Measurements from ENCODE around the gene ZDHHC7. TPM values are rescaled to one million over a fixed set of nuclear protein-coding genes. Genes with fewer than 3 reads are reported as not detected.

Gene ZDHHC7
- total RNA-seq, 1 donor from 2014 or later: 68.7 TPM

- H3K36me3 ChIP-seq (ENCODE audit: control insufficient read depth, insufficient read depth, low read length): no peaks in the 10 kb centered on the region
- no peak for FAIRE-seq
- DNase-seq (ENCODE audit: low read depth): no peak
- H3K27me3 ChIP-seq (ENCODE audit: control insufficient read depth, insufficient read depth, low read length): peaks cover 7% of the 10 kb centered on the region
- H3K4me3 ChIP-seq (ENCODE audit: low read depth, low read length): no peak overlapping the region
- no peak for TF ChIP-seq CTCF (IDR thresholded peaks at IDR 0.05; ENCODE audit: insufficient read depth, low read length, severe bottlenecking)
Measured at GRCh38 chr16:84967828-84968227, 43.5 kb downstream of the ZDHHC7 start.

- no peak overlapping the region for H3K4me3 ChIP-seq (ENCODE audit: low read depth, low read length)
- FAIRE-seq (peak; percentile 32), DNase-seq (ENCODE audit: low read depth) (no peak)
- no peaks in the 10 kb centered on the region for H3K36me3 ChIP-seq (ENCODE audit: control insufficient read depth, insufficient read depth, low read length)
- H3K27me3 ChIP-seq (ENCODE audit: control insufficient read depth, insufficient read depth, low read length): peaks cover 7% of the 10 kb centered on the region
- TF ChIP-seq CTCF (IDR thresholded peaks at IDR 0.05; ENCODE audit: insufficient read depth, low read length, severe bottlenecking): no peak
Measured at GRCh38 chr16:84965428-84966415, 45.6 kb downstream of the ZDHHC7 start.

- TF ChIP-seq CTCF (IDR thresholded peaks at IDR 0.05; ENCODE audit: insufficient read depth, low read length, severe bottlenecking): no peak
- Histone ChIP-seq H3K27me3 (ENCODE audit: control insufficient read depth, insufficient read depth, low read length) (peaks cover 7% of the 10 kb centered on the region), H3K4me3 (ENCODE audit: low read depth, low read length) (no peak overlapping the region), H3K36me3 (ENCODE audit: control insufficient read depth, insufficient read depth, low read length) (no peaks in the 10 kb centered on the region)
- DNase-seq (ENCODE audit: low read depth): peak; percentile 46
- FAIRE-seq: no peak
Measured at GRCh38 chr16:84964386-84965128, 46.8 kb downstream of the ZDHHC7 start.

GRCh38 chr16:84963066-84963465 is 48.3 kb downstream of the ZDHHC7 start:
- DNase-seq (ENCODE audit: low read depth) (no peak), FAIRE-seq (no peak)
- TF ChIP-seq CTCF (IDR thresholded peaks at IDR 0.05; ENCODE audit: insufficient read depth, low read length, severe bottlenecking): no peak
- Histone ChIP-seq H3K36me3 (ENCODE audit: control insufficient read depth, insufficient read depth, low read length) (no peaks in the 10 kb centered on the region), H3K27me3 (ENCODE audit: control insufficient read depth, insufficient read depth, low read length) (peaks cover 7% of the 10 kb centered on the region), H3K4me3 (ENCODE audit: low read depth, low read length) (no peak overlapping the region)

- Histone ChIP-seq H3K36me3 (ENCODE audit: control insufficient read depth, insufficient read depth, low read length) (no peaks in the 10 kb centered on the region), H3K27me3 (ENCODE audit: control insufficient read depth, insufficient read depth, low read length) (peaks cover 7% of the 10 kb centered on the region), H3K4me3 (ENCODE audit: low read depth, low read length) (no peak overlapping the region)
- no peak for TF ChIP-seq CTCF (IDR thresholded peaks at IDR 0.05; ENCODE audit: insufficient read depth, low read length, severe bottlenecking)
- DNase-seq (ENCODE audit: low read depth) (no peak), FAIRE-seq (no peak)
Measured at GRCh38 chr16:84960942-84961341, 50.4 kb downstream of the ZDHHC7 start.

Data from bronchial epithelial cell (primary cell).